ENCODE results near the gene SCAF4. TPM values are rescaled to one million over a fixed set of nuclear protein-coding genes. Genes with fewer than 3 reads are reported as not detected.

SCAF4 gene
- total and polyA plus RNA-seq, 5 donors, result 9.7 to 22.1 (median 18.8) TPM

DNA sequence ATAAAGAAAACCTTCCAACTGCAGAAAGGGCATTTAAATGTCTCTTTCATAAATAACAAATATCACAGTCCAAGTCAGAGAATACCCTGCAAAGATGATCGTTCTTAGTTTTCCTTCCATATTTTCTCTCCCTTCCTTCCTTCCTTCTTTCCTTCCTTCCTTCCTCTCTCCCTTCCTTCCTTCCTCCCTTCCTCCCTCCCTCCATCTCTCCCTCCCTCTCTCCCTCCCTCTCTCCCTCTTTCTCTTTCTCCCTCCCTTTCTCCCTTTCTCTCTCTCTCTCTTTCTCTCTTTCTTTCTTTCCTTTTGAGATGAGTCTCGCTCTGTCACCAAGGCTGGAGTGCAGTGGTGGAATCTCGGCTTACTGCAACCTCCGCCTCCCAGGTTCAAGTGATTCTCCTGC is 29.0 kb upstream of the SCAF4 start:
- ATAC-seq (no peak), DNase-seq (no peak)
- H3K4me3 ChIP-seq (ENCODE audit: low read length), result no peak overlapping the region
- H3K4me1 ChIP-seq (ENCODE audit: control insufficient read depth, insufficient read depth, low read length), result no peaks in the 10 kb centered on the region
- no peak overlapping the region for H3K27ac ChIP-seq (ENCODE audit: low read length)
- WGBS, result 87% methylated on average over 4 of the region's 4 CpGs
- intact Hi-C loops (cut with DNase I), result no loop called here
- no peaks in the 10 kb centered on the region for H3K9me3 ChIP-seq (ENCODE audit: control insufficient read depth, low read length)
- H3K27me3 ChIP-seq (ENCODE audit: control insufficient read depth, insufficient read depth), result no peaks in the 10 kb centered on the region

DNA sequence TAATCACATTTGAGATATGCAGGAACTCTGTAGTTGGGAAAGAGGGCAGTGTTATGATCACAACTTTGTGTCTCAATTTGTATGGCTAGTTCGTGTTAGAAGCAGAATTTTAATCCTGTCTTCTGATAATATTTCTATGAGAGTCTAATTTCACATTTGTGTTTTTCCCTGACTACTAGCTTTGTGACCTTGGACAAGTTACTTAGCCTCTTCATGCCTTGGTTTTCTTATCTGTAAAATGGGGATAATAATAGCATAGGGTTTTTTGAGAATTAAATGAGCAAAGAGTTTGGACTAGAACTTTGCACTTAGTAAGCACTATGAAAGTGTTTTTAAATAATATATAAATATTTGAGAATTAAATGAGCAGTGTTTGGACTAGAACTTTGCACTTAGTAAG is 24.9 kb upstream of the SCAF4 start:
- H3K27ac ChIP-seq (ENCODE audit: low read length), result no peak overlapping the region
- no peaks in the 10 kb centered on the region for H3K9me3 ChIP-seq (ENCODE audit: control insufficient read depth, low read length)
- H3K4me1 ChIP-seq (ENCODE audit: control insufficient read depth, insufficient read depth, low read length), result no peaks in the 10 kb centered on the region
- 89% methylated on average over 1 of the region's 1 CpG for WGBS
- no peaks in the 10 kb centered on the region for H3K27me3 ChIP-seq (ENCODE audit: control insufficient read depth, insufficient read depth)
- DNase-seq (no peak), ATAC-seq (no peak)
- no peak overlapping the region for H3K4me3 ChIP-seq (ENCODE audit: low read length)
- intact Hi-C loops (cut with DNase I), result no loop called here

DNA sequence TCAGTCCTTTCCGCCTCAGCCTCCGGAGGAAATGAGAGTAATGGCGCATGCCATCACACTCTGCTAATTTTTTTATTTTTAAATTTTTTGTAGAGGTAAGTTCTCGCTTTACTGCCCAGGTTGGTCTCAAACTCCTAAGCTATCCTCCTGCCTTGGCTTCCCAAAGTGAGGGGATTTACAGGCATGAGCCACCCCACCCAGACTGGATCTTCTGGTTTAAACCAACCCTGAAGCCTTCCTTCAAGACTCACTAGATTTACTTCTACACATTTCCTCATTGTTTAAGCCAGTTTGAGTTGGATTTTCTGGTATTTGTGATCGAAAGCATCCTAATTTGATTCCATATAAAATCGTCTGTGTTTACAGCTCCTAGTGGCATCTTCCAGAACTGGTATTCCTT is 23.1 kb upstream of the SCAF4 start:
- Histone ChIP-seq H3K4me3 (ENCODE audit: low read length) (no peak overlapping the region), H3K4me1 (ENCODE audit: control insufficient read depth, insufficient read depth, low read length) (no peaks in the 10 kb centered on the region), H3K9me3 (ENCODE audit: control insufficient read depth, low read length) (no peaks in the 10 kb centered on the region), H3K27me3 (ENCODE audit: control insufficient read depth, insufficient read depth) (no peaks in the 10 kb centered on the region), H3K27ac (ENCODE audit: low read length) (no peak overlapping the region)
- no peak for DNase-seq
- intact Hi-C loops (cut with DNase I), result no loop called here
- WGBS, result 91% methylated on average over 6 of the region's 6 CpGs
- no peak for ATAC-seq

DNA sequence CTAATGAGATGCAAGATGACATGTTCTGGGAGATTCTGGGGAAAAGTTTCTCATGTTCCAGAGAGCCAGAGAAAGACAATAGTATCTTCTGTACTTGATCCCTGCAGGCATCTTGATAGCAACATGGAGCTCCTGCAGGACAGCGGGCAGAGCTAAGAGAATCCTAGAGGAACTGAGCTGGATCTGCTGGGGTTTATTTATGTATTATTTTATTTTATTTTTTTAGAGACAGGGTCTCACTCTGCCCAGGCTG is 22.7 kb upstream of the SCAF4 start:
- Histone ChIP-seq H3K4me1 (ENCODE audit: control insufficient read depth, insufficient read depth, low read length) (no peaks in the 10 kb centered on the region), H3K4me3 (ENCODE audit: low read length) (no peak overlapping the region), H3K27ac (ENCODE audit: low read length) (no peak overlapping the region), H3K27me3 (ENCODE audit: control insufficient read depth, insufficient read depth) (no peaks in the 10 kb centered on the region), H3K9me3 (ENCODE audit: control insufficient read depth, low read length) (no peaks in the 10 kb centered on the region)
- intact Hi-C loops (cut with DNase I), result no loop called here
- 91% methylated on average over 1 of the region's 1 CpG for WGBS
- ATAC-seq, result no peak
- no peak for DNase-seq

DNA sequence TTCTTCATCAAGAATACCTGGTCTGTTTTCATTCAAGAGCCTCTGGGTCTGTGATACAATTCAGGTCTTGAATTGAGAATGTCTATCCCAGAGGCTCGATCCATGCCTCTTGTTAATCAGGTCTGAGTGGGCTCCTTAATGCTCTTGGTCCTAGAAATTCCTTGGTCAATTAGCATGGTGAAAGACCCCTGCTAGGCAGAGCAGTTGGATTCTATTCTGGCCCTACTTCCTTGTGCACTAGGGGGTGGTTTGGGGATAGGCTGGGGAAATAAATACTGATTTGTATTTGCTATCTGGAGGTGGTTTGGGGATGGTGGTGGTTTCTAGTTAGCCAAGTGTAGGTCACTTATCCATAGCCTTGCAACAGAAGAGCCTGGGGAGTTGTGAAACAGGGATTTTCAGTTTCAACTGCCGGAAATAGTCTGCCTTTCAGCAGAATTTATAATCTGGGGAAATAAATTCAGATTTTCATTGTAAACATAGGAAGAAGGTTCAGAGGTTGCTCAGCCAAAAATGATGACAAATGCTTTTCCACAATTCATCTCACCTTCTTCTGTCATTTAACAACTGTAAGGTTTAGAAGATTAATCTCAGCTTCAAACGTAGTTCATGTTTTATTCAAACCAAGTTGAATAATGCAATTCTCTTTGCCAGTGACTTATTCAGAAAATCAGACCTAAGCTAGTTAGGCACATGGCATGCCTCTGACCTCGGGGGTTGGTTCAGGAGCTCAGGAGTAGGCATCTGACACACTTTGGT is 22.2 kb upstream of the SCAF4 start:
- 69% methylated on average over 4 of the region's 4 CpGs for WGBS
- intact Hi-C loops (cut with DNase I), result no loop called here
- Histone ChIP-seq H3K4me3 (ENCODE audit: low read length) (no peak overlapping the region), H3K27me3 (ENCODE audit: control insufficient read depth, insufficient read depth) (no peaks in the 10 kb centered on the region), H3K27ac (ENCODE audit: low read length) (no peak overlapping the region), H3K9me3 (ENCODE audit: control insufficient read depth, low read length) (no peaks in the 10 kb centered on the region), H3K4me1 (ENCODE audit: control insufficient read depth, insufficient read depth, low read length) (no peaks in the 10 kb centered on the region)
- ATAC-seq, result no peak
- no peak for DNase-seq

DNA sequence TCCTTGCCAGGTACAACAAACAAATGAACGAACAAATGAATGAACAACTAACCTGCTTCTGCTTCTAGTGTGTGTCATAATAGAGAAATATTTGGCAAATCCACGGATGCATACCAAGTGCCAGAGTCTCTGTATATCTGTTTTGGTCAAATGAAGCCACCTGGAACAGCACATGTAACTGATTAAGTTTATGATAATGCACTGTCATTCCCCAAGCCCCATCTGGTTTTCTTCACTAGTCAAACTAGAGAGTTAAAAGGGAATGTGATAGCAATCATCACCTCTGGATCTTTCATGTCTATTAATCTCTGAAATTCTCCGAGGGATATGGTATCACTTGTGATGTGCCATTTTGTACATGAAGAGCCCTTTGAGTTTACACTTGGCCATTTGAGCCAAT is 21.0 kb upstream of the SCAF4 start:
- intact Hi-C loops (cut with DNase I), result no loop called here
- ATAC-seq, result no peak
- no peak overlapping the region for H3K27ac ChIP-seq (ENCODE audit: low read length)
- no peaks in the 10 kb centered on the region for H3K9me3 ChIP-seq (ENCODE audit: control insufficient read depth, low read length)
- no peaks in the 10 kb centered on the region for H3K4me1 ChIP-seq (ENCODE audit: control insufficient read depth, insufficient read depth, low read length)
- DNase-seq, result no peak
- no peak overlapping the region for H3K4me3 ChIP-seq (ENCODE audit: low read length)
- H3K27me3 ChIP-seq (ENCODE audit: control insufficient read depth, insufficient read depth), result no peaks in the 10 kb centered on the region
- WGBS, result 64% methylated on average over 3 of the region's 3 CpGs

DNA sequence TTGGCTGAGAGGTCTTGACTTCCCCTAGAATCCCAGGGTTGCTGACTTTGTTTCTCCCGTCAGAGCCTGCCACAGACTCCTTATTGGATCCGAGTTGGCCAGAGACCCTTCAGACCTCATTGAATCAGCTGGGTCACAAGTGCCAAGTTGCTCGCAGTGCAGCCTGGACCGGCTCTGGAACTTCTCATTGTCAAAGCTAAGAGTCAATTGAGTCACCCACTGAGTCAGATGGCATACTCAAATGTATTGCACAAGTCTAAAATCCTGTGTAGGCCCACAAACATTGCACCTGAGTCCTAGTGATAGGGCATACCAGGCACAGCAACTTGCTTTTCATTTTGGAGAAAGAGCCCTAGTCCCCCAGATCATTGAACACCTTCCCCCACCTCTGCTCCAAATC is 20.4 kb upstream of the SCAF4 start:
- intact Hi-C loops (cut with DNase I), result no loop called here
- Histone ChIP-seq H3K27ac (ENCODE audit: low read length) (no peak overlapping the region), H3K4me3 (ENCODE audit: low read length) (no peak overlapping the region), H3K4me1 (ENCODE audit: control insufficient read depth, insufficient read depth, low read length) (no peaks in the 10 kb centered on the region), H3K27me3 (ENCODE audit: control insufficient read depth, insufficient read depth) (no peaks in the 10 kb centered on the region), H3K9me3 (ENCODE audit: control insufficient read depth, low read length) (no peaks in the 10 kb centered on the region)
- 87% methylated on average over 4 of the region's 4 CpGs for WGBS
- ATAC-seq (no peak), DNase-seq (no peak)

DNA sequence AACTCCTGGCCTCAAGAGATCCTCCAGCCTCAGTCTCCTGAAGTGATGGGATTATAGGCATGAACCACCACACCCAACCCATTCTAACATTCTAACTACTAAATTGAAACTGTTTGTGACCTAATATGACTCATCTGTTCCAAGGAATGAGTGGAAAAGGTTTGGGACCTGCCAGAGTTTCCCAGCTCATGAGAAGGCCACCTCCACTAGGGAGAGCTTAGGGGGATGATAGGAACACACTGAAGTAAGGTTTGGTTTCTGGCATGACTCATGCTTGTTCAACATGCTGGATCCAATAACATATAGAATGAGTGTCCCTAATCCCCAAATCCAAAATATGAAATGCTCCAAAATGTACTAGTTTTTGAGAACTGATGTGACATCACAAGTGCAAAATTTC is 18.9 kb upstream of the SCAF4 start:
- intact Hi-C loops (cut with DNase I), result no loop called here
- ATAC-seq (no peak), DNase-seq (no peak)
- H3K4me1 ChIP-seq (ENCODE audit: control insufficient read depth, insufficient read depth, low read length), result no peaks in the 10 kb centered on the region
- H3K9me3 ChIP-seq (ENCODE audit: control insufficient read depth, low read length), result no peaks in the 10 kb centered on the region
- H3K4me3 ChIP-seq (ENCODE audit: low read length), result no peak overlapping the region
- H3K27ac ChIP-seq (ENCODE audit: low read length), result no peak overlapping the region
- H3K27me3 ChIP-seq (ENCODE audit: control insufficient read depth, insufficient read depth), result no peaks in the 10 kb centered on the region

DNA sequence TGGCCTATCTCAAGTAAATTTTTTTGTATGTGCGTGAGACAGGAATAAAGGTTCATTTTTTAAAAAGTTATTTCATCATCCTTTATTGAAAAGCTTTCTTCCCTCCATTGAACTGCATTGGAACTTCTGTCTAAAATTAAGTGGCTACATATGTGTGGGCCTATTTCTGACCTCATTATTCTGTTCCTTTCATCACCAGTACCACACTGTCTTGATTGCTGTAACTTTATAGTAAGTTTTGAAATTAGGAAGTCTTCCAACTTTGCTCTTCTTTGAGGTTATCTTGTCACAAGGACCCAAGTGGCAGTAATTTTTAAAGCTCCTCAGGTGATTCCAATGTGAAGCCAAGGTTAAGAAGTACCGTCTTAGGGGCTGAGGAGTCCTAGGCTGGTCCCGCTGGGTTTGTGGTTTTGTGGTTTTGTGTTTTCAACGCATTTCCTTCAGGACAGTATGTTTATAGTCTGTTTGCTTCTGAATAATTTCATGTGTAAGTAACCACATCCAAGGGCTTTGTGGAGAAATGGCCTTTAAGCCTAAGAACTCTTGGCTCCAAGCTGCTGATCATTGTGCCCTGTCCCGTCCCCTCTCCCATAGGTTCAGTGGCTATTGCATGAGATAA is 12.4 kb upstream of the SCAF4 start:
- DNase-seq (no peak), ATAC-seq (no peak)
- Histone ChIP-seq H3K27me3 (ENCODE audit: control insufficient read depth, insufficient read depth) (no peaks in the 10 kb centered on the region), H3K9me3 (ENCODE audit: control insufficient read depth, low read length) (no peaks in the 10 kb centered on the region), H3K4me1 (ENCODE audit: control insufficient read depth, insufficient read depth, low read length) (no peaks in the 10 kb centered on the region), H3K4me3 (ENCODE audit: low read length) (no peak overlapping the region), H3K27ac (ENCODE audit: low read length) (no peak overlapping the region)
- intact Hi-C loops (cut with DNase I), result no loop called here
- WGBS, result 89% methylated on average over 5 of the region's 5 CpGs

DNA sequence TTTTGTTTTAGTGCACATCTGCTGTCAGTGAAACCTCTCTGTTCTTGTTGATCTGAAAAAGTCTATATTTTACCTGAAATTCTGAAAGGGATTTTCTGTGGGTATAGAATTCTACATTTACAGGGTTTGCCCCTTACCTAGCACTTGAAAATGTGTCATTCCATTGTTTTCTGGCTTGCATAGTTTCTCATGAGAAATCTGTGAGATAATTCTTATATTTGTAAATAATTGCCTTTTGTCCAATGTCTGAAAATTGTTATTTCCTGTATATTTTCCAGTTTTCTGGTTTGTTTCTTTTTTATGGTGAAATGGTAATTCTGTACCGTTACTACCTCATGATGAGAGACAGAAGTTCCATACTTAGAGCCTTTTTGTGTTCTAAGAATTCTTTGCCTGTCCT is 11.8 kb upstream of the SCAF4 start:
- 97% methylated on average over 1 of the region's 1 CpG for WGBS
- intact Hi-C loops (cut with DNase I), result no loop called here
- no peak overlapping the region for H3K27ac ChIP-seq (ENCODE audit: low read length)
- ATAC-seq, result no peak
- no peak overlapping the region for H3K4me3 ChIP-seq (ENCODE audit: low read length)
- H3K4me1 ChIP-seq (ENCODE audit: control insufficient read depth, insufficient read depth, low read length), result no peaks in the 10 kb centered on the region
- H3K27me3 ChIP-seq (ENCODE audit: control insufficient read depth, insufficient read depth), result no peaks in the 10 kb centered on the region
- DNase-seq, result no peak
- no peaks in the 10 kb centered on the region for H3K9me3 ChIP-seq (ENCODE audit: control insufficient read depth, low read length)

DNA sequence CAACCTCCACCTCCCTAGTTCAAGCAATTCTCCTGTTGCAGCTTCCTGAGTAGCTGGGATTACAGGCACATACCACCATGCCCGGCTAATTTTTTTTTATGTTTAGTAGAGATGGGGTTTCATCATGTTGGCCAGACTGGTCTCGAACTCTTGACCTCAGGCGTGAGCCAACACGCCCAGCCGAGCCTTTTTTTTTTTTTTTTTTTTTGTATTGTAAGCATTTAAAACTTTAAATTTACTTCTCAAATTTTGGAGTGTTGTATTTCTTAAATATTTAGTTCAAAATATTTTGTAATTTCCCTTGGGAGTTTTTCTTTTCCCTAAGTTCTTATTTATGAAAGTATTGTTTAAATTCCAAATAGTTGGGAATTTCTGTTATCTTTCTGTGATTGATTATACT is 9.2 kb upstream of the SCAF4 start:
- no peak overlapping the region for H3K27ac ChIP-seq (ENCODE audit: low read length)
- no peak for DNase-seq
- intact Hi-C loops (cut with DNase I), result no loop called here
- WGBS, result 91% methylated on average over 5 of the region's 5 CpGs
- no peak for ATAC-seq
- H3K4me1 ChIP-seq (ENCODE audit: control insufficient read depth, insufficient read depth, low read length), result no peaks in the 10 kb centered on the region
- H3K27me3 ChIP-seq (ENCODE audit: control insufficient read depth, insufficient read depth), result no peaks in the 10 kb centered on the region
- H3K9me3 ChIP-seq (ENCODE audit: control insufficient read depth, low read length), result no peaks in the 10 kb centered on the region
- H3K4me3 ChIP-seq (ENCODE audit: low read length), result no peak overlapping the region

Measured in right cardiac atrium (tissue), 5 donors.